Endothelial cell of umbilical vein (primary cell): ENCODE results near the gene APOO. TPM values are rescaled to one million over a fixed set of nuclear protein-coding genes. Genes with fewer than 3 reads are reported as not detected.

Experiments
- BruUV-seq: library from RNA; stranded (reverse); fragments of 400-500 nt; replicated peaks from 2 replicates; lab custom pipeline; 2021; lab: Mats Ljungman, UMichigan
- CTCF ChIA-PET: fragments of 300-600, 350-600 bp; sonication (Branson Sonifier 250); formaldehyde crosslinking; loops from one replicate; lab custom pipeline; 2021; ENCODE audit warnings: antibody characterized with exemption, inconsistent platforms; lab: Charles Lee
- POLR2A ChIA-PET: fragments of 300-600, 350-600 bp; sonication (Branson Sonifier 250); formaldehyde crosslinking; loops from one replicate; lab custom pipeline; 2021; ENCODE audit warnings: antibody characterized with exemption, inconsistent platforms; lab: Charles Lee
- DNase-seq: peaks from one replicate; pipeline ENCODE4 v3.0.0-alpha.2; 2011; ENCODE audit warnings: low read depth, low spot score
- FAIRE-seq: peaks from 2 replicates; lab custom pipeline; 2011; peaks lifted over from hg19 to GRCh38; lab: Jason Lieb, UNC
- H2AFZ ChIP-seq: 2 replicates; pipeline ENCODE4 v1.6.0; 2012; ENCODE audit warnings: low read depth, low read length, control low read depth, inconsistent platforms
- H3K27ac ChIP-seq: 2 replicates; pipeline ENCODE4 v1.5.1; 2011; ENCODE audit warnings: low read depth, mild to moderate bottlenecking, control low read depth, low read length, moderate library complexity; ENCODE audit not compliant: insufficient read depth
- H3K27me3 ChIP-seq, 2 experiments: 2 replicates each; pipeline versions ENCODE4 v1.6.0 to v1.6.1; 2011; ENCODE audit warnings: low read length in 2 of 2, mixed read lengths in 1 of 2; ENCODE audit not compliant: control insufficient read depth in 2 of 2, insufficient read depth in 2 of 2
- H3K36me3 ChIP-seq, 2 experiments: 2 replicates in 1 of 2; 3 replicates in 1 of 2; pipeline ENCODE4 v1.5.1; 2011; ENCODE audit warnings: low read length in 2 of 2, mild to moderate bottlenecking in 1 of 2, moderate library complexity in 1 of 2; ENCODE audit not compliant: control insufficient read depth in 2 of 2, insufficient read depth in 2 of 2; ENCODE audit errors: extremely low read depth in 1 of 2
- H3K4me1 ChIP-seq: 3 replicates; pipeline ENCODE4 v1.5.1; 2011; ENCODE audit warnings: mild to moderate bottlenecking, low read length; ENCODE audit not compliant: control insufficient read depth, insufficient read depth; ENCODE audit errors: extremely low read depth
- H3K4me2 ChIP-seq: 2 replicates; pipeline ENCODE4 v1.6.1; 2011; ENCODE audit warnings: low read length, control low read depth, mixed read lengths; ENCODE audit not compliant: insufficient read depth
- H3K4me3 ChIP-seq, 3 experiments: fragments of 200-600 bp in 1 of 3; sonication (generic), shearing (Covaris generic) in 1 of 3; replicated peaks in 1 of 3; 2 replicates each; pipeline ENCODE4 v1.5.1; 2011 to 2016; ENCODE audit warnings: control low read depth in 3 of 3, low read length in 3 of 3, mild to moderate bottlenecking in 2 of 3, inconsistent platforms in 1 of 3, low read depth in 1 of 3, moderate library complexity in 1 of 3; ENCODE audit not compliant: insufficient read depth in 1 of 3
- H3K79me2 ChIP-seq: 2 replicates; pipeline ENCODE4 v1.6.0; 2012; ENCODE audit warnings: low read length, inconsistent platforms; ENCODE audit not compliant: control insufficient read depth, insufficient read depth
- H3K9ac ChIP-seq: replicated peaks from 2 replicates; pipeline ENCODE3; 2011; ENCODE audit warnings: low read length, control low read depth; ENCODE audit not compliant: insufficient read depth; ENCODE audit errors: extremely low read depth
- H3K9me1 ChIP-seq: replicated peaks from 3 replicates; pipeline ENCODE4 v1.6.0; 2011; ENCODE audit warnings: mild to moderate bottlenecking, low read length; ENCODE audit not compliant: control insufficient read depth, insufficient read depth; ENCODE audit errors: extremely low read depth
- H3K9me3 ChIP-seq: replicated peaks from 2 replicates; pipeline ENCODE4 v1.5.1; 2012; ENCODE audit warnings: low read length, inconsistent platforms; ENCODE audit not compliant: control insufficient read depth, insufficient read depth
- H4K20me1 ChIP-seq: replicated peaks from 2 replicates; pipeline ENCODE3; 2011; ENCODE audit warnings: mild to moderate bottlenecking, low read length; ENCODE audit not compliant: control insufficient read depth, insufficient read depth; ENCODE audit errors: extremely low read depth
- CTCF ChIP-seq, 2 donors: IDR thresholded peaks; 1 replicate in 1 of 2; 2 replicates in 1 of 2; pipeline ENCODE4 v1.5.1; 2011; ENCODE audit warnings: low read length in 2 of 2, mild to moderate bottlenecking in 2 of 2, moderate library complexity in 2 of 2, control low read depth in 1 of 2, inconsistent platforms in 1 of 2, low read depth in 1 of 2; ENCODE audit not compliant: insufficient read depth in 1 of 2; ENCODE audit errors: extremely low read depth in 1 of 2
- EZH2 ChIP-seq: IDR thresholded peaks from 2 replicates; pipeline ENCODE4 v1.6.1; 2012; ENCODE audit warnings: borderline replicate concordance, low read depth, mild to moderate bottlenecking, moderate library complexity, low read length, inconsistent platforms; ENCODE audit not compliant: severe bottlenecking
- FOS ChIP-seq: IDR thresholded peaks from 2 replicates; pipeline ENCODE4 v1.6.1; 2011; ENCODE audit warnings: mild to moderate bottlenecking, low read length, moderate library complexity, borderline replicate concordance; ENCODE audit not compliant: insufficient read depth
- GATA2 ChIP-seq: IDR thresholded peaks from 2 replicates; pipeline ENCODE4 v1.7.0; 2011; ENCODE audit warnings: low read depth, mild to moderate bottlenecking, moderate library complexity, mixed read lengths, low read length; ENCODE audit not compliant: insufficient read length, insufficient read depth
- JUN ChIP-seq: IDR thresholded peaks from 2 replicates; pipeline ENCODE4 v1.6.1; 2011; ENCODE audit warnings: borderline replicate concordance, low read depth; ENCODE audit not compliant: insufficient read length, insufficient read depth
- MAX ChIP-seq: IDR thresholded peaks from 2 replicates; pipeline ENCODE4 v1.6.1; 2011; ENCODE audit not compliant: insufficient read depth, insufficient read length
- MYC ChIP-seq: IDR thresholded peaks from one replicate; pipeline ENCODE4 v1.6.1; 2011; ENCODE audit warnings: mild to moderate bottlenecking, low read depth, low read length
- POLR2A ChIP-seq: IDR thresholded peaks from 2 replicates; pipeline ENCODE4 v1.6.1; 2012; ENCODE audit warnings: low read depth, mild to moderate bottlenecking, control low read depth, low read length
- POLR2AphosphoS5 ChIP-seq: IDR thresholded peaks from 2 replicates; pipeline ENCODE4 v1.6.1; 2012; ENCODE audit warnings: low read depth, mild to moderate bottlenecking, control low read depth, low read length, moderate library complexity; ENCODE audit not compliant: insufficient read depth
- dilution Hi-C: fragments of 300-500 bp; cut with MboI; formaldehyde crosslinking; loops from one replicate; pipeline ENCODE4 v1.15.0; 2019; ENCODE audit warnings: low sequenced_read_pairs; ENCODE audit not compliant: extremely low pct_ligation_motif_present
- intact Hi-C: fragments of 100-400 bp; cut with micrococcal nuclease; formaldehyde crosslinking; loops from one replicate; pipeline ENCODE4 v1.10.0; 2022
- polyA plus RNA-seq, 4 experiments: library from polyadenylated mRNA; depleted of rRNA in 3 of 4; stranded (reverse) in 3 of 4; unstranded in 1 of 4; fragments of >200 nt; gene quantifications; 2 replicates each; pipeline versions ENCODE4 v1.2.1 to v1.2.3, GENCODE V29; 2011 to 2012; ENCODE audit warnings: missing spikeins in 1 of 4
- total RNA-seq: library from RNA; stranded (reverse); gene quantifications from 2 replicates; pipeline ENCODE4 v1.2.3, GENCODE V29; 2021

The APOO gene
- total and polyA plus RNA-seq, 2 donors (not counting 3 experiments of a cell fraction or from before 2014, with no cell fraction given): 9.8 to 24.3 TPM

- Histone ChIP-seq H3K4me2 (no peak overlapping the region), H3K4me1 (peaks cover 10% of the 10 kb centered on the region), H3K79me2 (no peaks in the 10 kb centered on the region), H3K4me3 (no peak overlapping the region), H3K9me3 (no peaks in the 10 kb centered on the region), H3K27ac (no peak overlapping the region), H2AFZ (no peak overlapping the region), H3K9me1 (no peaks in the 10 kb centered on the region), H4K20me1 (no peaks in the 10 kb centered on the region), H3K27me3 (no peaks in the 10 kb centered on the region), H3K9ac (no peak overlapping the region), H3K36me3 (no peaks in the 10 kb centered on the region)
- no peak for TF ChIP-seq POLR2AphosphoS5
- TF ChIP-seq POLR2A: no peak
- no peak for TF ChIP-seq CTCF (IDR thresholded peaks at IDR 0.05; ENCODE audit: extremely low read depth in 1 of 2, insufficient read depth in 1 of 2, low read depth in 1 of 2, low read length in 2 of 2)
- TF ChIP-seq FOS: no peak
- TF ChIP-seq MYC: no peak
- no peak for TF ChIP-seq EZH2
- TF ChIP-seq JUN: no peak
- TF ChIP-seq GATA2: no peak
- TF ChIP-seq MAX: no peak
- DNase-seq (no peak), FAIRE-seq (no peak)
- CTCF ChIA-PET: no interaction called here
- intact Hi-C loops: loop anchor here (2.0 kb wide), 1 partner anchor 72 kb away; no protein-coding TSS in a partner anchor
- POLR2A ChIA-PET: no interaction called here
- no TSS peak for BruUV-seq
- dilution Hi-C loops: no loop called here
Measured at GRCh38 chrX:23952391-23952790, 44.7 kb upstream of the APOO start.
